ENCODE results near the gene PPP6R1. TPM values are rescaled to one million over a fixed set of nuclear protein-coding genes. Genes with fewer than 3 reads are reported as not detected.

Gene PPP6R1
- total RNA-seq, 1 experiment from 2014 or later, result 113 TPM

DNA sequence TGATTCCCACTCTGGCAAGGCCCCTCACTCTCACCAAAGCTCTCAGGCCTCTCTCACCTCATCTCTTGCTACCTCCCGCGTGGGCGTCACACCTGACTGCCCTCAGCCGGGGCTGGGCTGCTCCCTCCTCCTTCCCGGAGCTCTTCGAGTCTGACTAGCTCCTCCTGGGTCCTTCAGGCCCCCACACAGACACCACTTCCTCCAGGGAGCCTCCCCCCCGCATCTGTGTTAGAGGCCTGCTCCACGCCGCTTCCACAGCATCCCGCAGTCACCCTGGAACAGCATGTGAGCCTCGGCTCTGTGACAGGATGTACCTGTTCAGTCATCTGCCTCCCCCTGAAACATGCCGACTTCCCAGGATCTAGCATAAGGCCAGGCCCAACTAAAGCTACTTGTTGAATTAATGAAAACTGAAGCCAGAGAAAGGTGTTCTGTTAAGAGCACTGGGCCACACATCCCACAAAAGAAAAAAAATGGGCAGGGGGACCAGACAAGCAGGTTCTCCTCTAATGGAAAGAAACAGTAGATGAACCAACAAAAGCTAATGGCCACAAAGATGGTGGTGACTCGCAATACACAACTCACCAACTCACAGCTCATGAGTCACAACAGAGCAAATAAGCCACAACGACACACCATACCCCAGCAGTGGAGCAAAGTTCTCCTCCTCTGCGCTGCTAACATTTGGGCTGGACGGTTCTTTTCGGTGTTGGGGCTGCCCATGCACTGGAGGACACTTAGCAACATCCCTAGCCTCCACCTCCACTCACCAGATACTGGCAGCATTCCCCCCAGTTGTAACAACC is 3.0 kb downstream of the PPP6R1 start:
- TF ChIP-seq, protein P1, sequence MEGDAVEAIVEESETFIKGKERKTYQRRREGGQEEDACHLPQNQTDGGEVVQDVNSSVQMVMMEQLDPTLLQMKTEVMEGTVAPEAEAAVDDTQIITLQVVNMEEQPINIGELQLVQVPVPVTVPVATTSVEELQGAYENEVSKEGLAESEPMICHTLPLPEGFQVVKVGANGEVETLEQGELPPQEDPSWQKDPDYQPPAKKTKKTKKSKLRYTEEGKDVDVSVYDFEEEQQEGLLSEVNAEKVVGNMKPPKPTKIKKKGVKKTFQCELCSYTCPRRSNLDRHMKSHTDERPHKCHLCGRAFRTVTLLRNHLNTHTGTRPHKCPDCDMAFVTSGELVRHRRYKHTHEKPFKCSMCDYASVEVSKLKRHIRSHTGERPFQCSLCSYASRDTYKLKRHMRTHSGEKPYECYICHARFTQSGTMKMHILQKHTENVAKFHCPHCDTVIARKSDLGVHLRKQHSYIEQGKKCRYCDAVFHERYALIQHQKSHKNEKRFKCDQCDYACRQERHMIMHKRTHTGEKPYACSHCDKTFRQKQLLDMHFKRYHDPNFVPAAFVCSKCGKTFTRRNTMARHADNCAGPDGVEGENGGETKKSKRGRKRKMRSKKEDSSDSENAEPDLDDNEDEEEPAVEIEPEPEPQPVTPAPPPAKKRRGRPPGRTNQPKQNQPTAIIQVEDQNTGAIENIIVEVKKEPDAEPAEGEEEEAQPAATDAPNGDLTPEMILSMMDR (IDR thresholded peaks at IDR 0.05; ENCODE audit: insufficient read depth in 1 of 2, low read depth in 1 of 2, low read length in 1 of 2, severe bottlenecking in 1 of 2, unreplicated experiment in 1 of 2), result no peak
- Histone ChIP-seq H3K4me1 (peaks cover 23% of the 10 kb centered on the region; the same call in 1 of the 2 replicates), H3K36me3 (ENCODE audit: control insufficient read depth, insufficient read depth, low read length) (peaks cover 3% of the 10 kb centered on the region), H3K9me3 (no peaks in the 10 kb centered on the region), H3K4me3 (ENCODE audit: low read depth, low read length) (no peak overlapping the region), H3K27me3 (replicated peaks; ENCODE audit: control insufficient read depth, insufficient read depth, low read length) (no peaks in the 10 kb centered on the region)
- no peak for DNase-seq
- intact Hi-C loops (cut with micrococcal nuclease; ENCODE audit: unreplicated experiment), result no loop called here
- Mint-ChIP-seq H3K27me3 (ENCODE audit: insufficient read depth, unreplicated experiment) (no peaks in the 10 kb centered on the region), H3K27ac (ENCODE audit: unreplicated experiment) (peak overlapping the region; percentile 53), H3K4me1 (ENCODE audit: low read depth, unreplicated experiment) (peaks cover 27% of the 10 kb centered on the region), H3K36me3 (ENCODE audit: insufficient read depth, unreplicated experiment) (peaks cover 43% of the 10 kb centered on the region), H3K4me3 (ENCODE audit: unreplicated experiment) (peak overlapping the region; percentile 94), H3K9me3 (ENCODE audit: unreplicated experiment) (no peaks in the 10 kb centered on the region)
- CTCF ChIA-PET, result no interaction called here
- POLR2A ChIA-PET, result no interaction called here
- no TSS peak for BruUV-seq (replicated peaks)

DNA sequence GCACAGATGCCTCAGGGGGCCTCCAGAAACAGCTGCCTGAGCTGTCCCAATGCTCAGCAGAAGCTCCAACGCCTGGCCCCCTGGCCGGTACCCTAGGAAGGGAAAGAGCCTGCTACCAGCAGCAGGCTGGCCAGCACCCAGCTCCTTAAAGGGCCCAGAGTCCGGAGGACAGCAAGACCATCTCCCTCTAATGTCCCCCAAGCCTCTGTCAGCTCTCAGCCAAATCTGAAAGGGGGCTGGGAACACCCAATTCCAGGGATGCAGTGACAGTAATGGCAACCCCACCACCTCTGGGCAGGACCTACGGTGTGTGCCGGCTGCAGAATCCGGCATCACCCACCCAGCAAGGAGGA is 4.2 kb downstream of the PPP6R1 start:
- ChIA-PET CTCF (no interaction called here), POLR2A (interaction anchor here (0.7 kb wide), 1 partner anchor 149 kb away, joined by 3 read pairs; no protein-coding TSS in a partner anchor)
- no peaks in the 10 kb centered on the region for H3K9me3 ChIP-seq
- intact Hi-C loops (cut with micrococcal nuclease; ENCODE audit: unreplicated experiment), result no loop called here
- BruUV-seq (replicated peaks), result no TSS peak
- no peaks in the 10 kb centered on the region for H3K27me3 ChIP-seq (replicated peaks; ENCODE audit: control insufficient read depth, insufficient read depth, low read length)
- Mint-ChIP-seq H3K4me3 (ENCODE audit: unreplicated experiment) (no peak overlapping the region), H3K9me3 (ENCODE audit: unreplicated experiment) (no peaks in the 10 kb centered on the region), H3K4me1 (ENCODE audit: low read depth, unreplicated experiment) (peaks cover 29% of the 10 kb centered on the region), H3K27me3 (ENCODE audit: insufficient read depth, unreplicated experiment) (no peaks in the 10 kb centered on the region), H3K36me3 (ENCODE audit: insufficient read depth, unreplicated experiment) (peaks cover 50% of the 10 kb centered on the region), H3K27ac (ENCODE audit: unreplicated experiment) (peak overlapping the region; percentile 26)
- peaks cover 3% of the 10 kb centered on the region for H3K36me3 ChIP-seq (ENCODE audit: control insufficient read depth, insufficient read depth, low read length)
- no peak for DNase-seq
- 0 out of 2 replicates have a peak, but pooled peaks cover 14% of the 10 kb centered on the region for H3K4me1 ChIP-seq
- TF ChIP-seq, protein P1 (IDR thresholded peaks at IDR 0.05; ENCODE audit: insufficient read depth in 1 of 2, low read depth in 1 of 2, low read length in 1 of 2, severe bottlenecking in 1 of 2, unreplicated experiment in 1 of 2), result no peak
- no peak overlapping the region for H3K4me3 ChIP-seq (ENCODE audit: low read depth, low read length)

DNA sequence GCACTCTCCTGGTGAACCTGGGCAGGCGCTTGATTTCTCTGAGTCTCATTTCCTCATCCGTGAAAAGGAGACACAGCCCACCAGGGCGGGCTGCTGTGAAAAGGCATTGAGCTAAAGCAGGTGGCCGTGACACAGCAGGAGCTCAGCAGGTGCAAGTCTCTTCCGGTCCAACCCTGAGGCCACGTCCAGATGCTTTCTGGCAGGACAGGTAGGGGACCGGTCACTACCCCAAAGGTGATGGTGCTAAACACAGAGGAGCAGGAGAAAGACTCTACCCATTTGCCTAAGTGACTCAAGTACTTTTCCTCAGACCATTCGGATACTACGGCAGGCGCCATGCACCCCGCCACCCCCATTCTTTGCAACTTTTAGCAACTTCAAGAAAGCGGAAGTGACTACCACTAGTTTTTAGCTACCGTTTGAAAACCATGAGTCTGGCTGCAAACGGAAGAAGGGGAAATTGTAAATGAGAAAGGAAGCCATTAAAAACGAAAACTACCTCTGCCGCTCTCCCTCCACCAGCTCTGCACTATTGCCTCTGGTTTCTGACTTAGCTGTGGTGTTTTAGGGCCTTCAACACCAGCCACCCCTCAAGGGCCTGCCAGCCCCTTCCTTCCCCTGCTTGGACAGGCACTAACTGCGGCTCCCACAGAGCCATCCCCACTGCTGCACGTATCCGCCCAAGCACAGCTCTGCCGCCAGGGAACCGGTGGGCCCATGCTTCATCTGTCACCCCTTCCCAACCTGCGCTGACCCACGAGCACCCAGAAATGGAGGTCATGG is 4.8 kb downstream of the PPP6R1 start:
- no peaks in the 10 kb centered on the region for H3K9me3 ChIP-seq
- H3K27ac Mint-ChIP-seq (ENCODE audit: unreplicated experiment), result peak overlapping the region; percentile 26
- H3K4me1 Mint-ChIP-seq (ENCODE audit: low read depth, unreplicated experiment), result peaks cover 29% of the 10 kb centered on the region
- H3K9me3 Mint-ChIP-seq (ENCODE audit: unreplicated experiment), result no peaks in the 10 kb centered on the region
- peaks cover 3% of the 10 kb centered on the region for H3K36me3 ChIP-seq (ENCODE audit: control insufficient read depth, insufficient read depth, low read length)
- no peaks in the 10 kb centered on the region for H3K27me3 Mint-ChIP-seq (ENCODE audit: insufficient read depth, unreplicated experiment)
- H3K4me3 ChIP-seq (ENCODE audit: low read depth, low read length), result no peak overlapping the region
- POLR2A ChIA-PET, result no interaction called here
- 0 out of 2 replicates have a peak, but pooled peaks cover 14% of the 10 kb centered on the region for H3K4me1 ChIP-seq
- H3K36me3 Mint-ChIP-seq (ENCODE audit: insufficient read depth, unreplicated experiment), result peaks cover 44% of the 10 kb centered on the region
- TF ChIP-seq, protein P1 (IDR thresholded peaks at IDR 0.05; ENCODE audit: insufficient read depth in 1 of 2, low read depth in 1 of 2, low read length in 1 of 2, severe bottlenecking in 1 of 2, unreplicated experiment in 1 of 2), result no peak
- CTCF ChIA-PET, result no interaction called here
- DNase-seq, result no peak
- no peaks in the 10 kb centered on the region for H3K27me3 ChIP-seq (replicated peaks; ENCODE audit: control insufficient read depth, insufficient read depth, low read length)
- intact Hi-C loops (cut with micrococcal nuclease; ENCODE audit: unreplicated experiment), result no loop called here
- no peak overlapping the region for H3K4me3 Mint-ChIP-seq (ENCODE audit: unreplicated experiment)
- BruUV-seq (replicated peaks), result no TSS peak

All from Caco-2 (cell line).